Panc1 (cell line): ENCODE measurements around the gene ANO1. TPM values are rescaled to one million over a fixed set of nuclear protein-coding genes. Genes with fewer than 3 reads are reported as not detected.

Source experiments
- ATAC-seq: fragments of 200-7000 bp; cut with Tn5 transposase; 2 replicates; pipeline ENCODE4 v1.9.1; 2020; ENCODE audit warnings: mild to moderate bottlenecking, moderate library complexity
- BruUV-seq: library from RNA; stranded (reverse); fragments of 400-500 nt; replicated peaks from 2 replicates; lab custom pipeline; 2021; lab: Mats Ljungman, UMichigan
- CTCF ChIA-PET: fragments of 300-600 bp; sonication (Branson Sonifier 250); formaldehyde crosslinking; loops from one replicate; lab custom pipeline; 2022; ENCODE audit warnings: antibody characterized with exemption; lab: Charles Lee
- POLR2A ChIA-PET: fragments of 300-600 bp; sonication (Branson Sonifier 250); formaldehyde crosslinking; loops from one replicate; lab custom pipeline; 2022; ENCODE audit warnings: antibody characterized with exemption; lab: Charles Lee
- DNase-seq: peaks from one replicate; pipeline ENCODE4 v3.0.0-alpha.2; 2010; ENCODE audit warnings: low read depth, low spot score
- H3K27ac ChIP-seq: 2 replicates; pipeline ENCODE4 v1.5.1; 2011; ENCODE audit warnings: mild to moderate bottlenecking, low read length, inconsistent platforms
- H3K27me3 ChIP-seq: fragments of 200-500 bp; sonication (Bioruptor generic); 2 replicates; pipeline ENCODE4 v1.6.0; 2014; ENCODE audit warnings: low read length, inconsistent platforms; ENCODE audit not compliant: control insufficient read depth, insufficient read depth
- H3K36me3 ChIP-seq: fragments of 200-500 bp; sonication (Bioruptor generic); 2 replicates; pipeline ENCODE4 v1.5.1; 2014; ENCODE audit warnings: inconsistent platforms, mild to moderate bottlenecking, low read length, moderate library complexity; ENCODE audit not compliant: control insufficient read depth, insufficient read depth
- H3K4me1 ChIP-seq: 2 replicates; pipeline ENCODE4 v1.5.1; 2011; ENCODE audit warnings: inconsistent platforms, mild to moderate bottlenecking, low read length, moderate library complexity; ENCODE audit not compliant: control insufficient read depth, insufficient read depth
- H3K4me3 ChIP-seq, 2 experiments: 2 replicates each; pipeline ENCODE4 v1.5.1; 2011 to 2012; ENCODE audit warnings: low read depth in 2 of 2, low read length in 2 of 2, mild to moderate bottlenecking in 2 of 2, inconsistent platforms in 1 of 2, moderate library complexity in 1 of 2
- H3K9me3 ChIP-seq: fragments of 200-500 bp; sonication (Bioruptor generic); 2 replicates; pipeline ENCODE4 v1.5.1; 2014; ENCODE audit warnings: low read depth, mild to moderate bottlenecking, inconsistent platforms, low read length, moderate library complexity; ENCODE audit not compliant: control insufficient read depth, insufficient read depth
- CTCF ChIP-seq: fragments of 450-650 bp; IDR thresholded peaks from 2 replicates; pipeline ENCODE4 v1.5.1; 2017; ENCODE audit warnings: mild to moderate bottlenecking
- POLR2AphosphoS5 ChIP-seq: IDR thresholded peaks from 2 replicates; pipeline ENCODE4 v1.6.1; 2012; ENCODE audit warnings: mild to moderate bottlenecking, low read depth, low read length, moderate library complexity
- REST ChIP-seq, 2 experiments: IDR thresholded peaks; 2 replicates each; pipeline ENCODE4 v1.6.1; 2011 to 2012; ENCODE audit warnings: low read depth in 2 of 2, control low read depth in 1 of 2, low read length in 1 of 2, mild to moderate bottlenecking in 1 of 2, moderate library complexity in 1 of 2; ENCODE audit not compliant: insufficient read depth in 1 of 2
- SIN3A ChIP-seq: IDR thresholded peaks from 2 replicates; pipeline ENCODE4 v1.6.1; 2012; ENCODE audit warnings: low read depth, mild to moderate bottlenecking, low read length, moderate library complexity, borderline replicate concordance; ENCODE audit not compliant: insufficient read depth
- TCF7L2 ChIP-seq: IDR thresholded peaks from 2 replicates; pipeline ENCODE4 v1.6.1; 2011; ENCODE audit warnings: mild to moderate bottlenecking, low read depth, low read length, inconsistent platforms
- in situ Hi-C: cut with HindIII; loops from 2 replicates; pipeline ENCODE4 v1.10.0; 2016; ENCODE audit warnings: low sequenced_read_pairs, low pct_unique_long_range_greater_than_20kb
- intact Hi-C: fragments of 100-400 bp; cut with micrococcal nuclease; formaldehyde crosslinking; loops from one replicate; pipeline ENCODE4 v1.10.0; 2022; ENCODE audit not compliant: unreplicated experiment
- total RNA-seq: library from RNA; stranded (reverse); gene quantifications from one replicate; pipeline ENCODE4 v1.2.1, GENCODE V29; 2021; ENCODE audit not compliant: unreplicated experiment

Gene ANO1
- total RNA-seq, 1 experiment from 2014 or later, result 2.3 TPM

- ATAC-seq (no peak), DNase-seq (no peak)
- CTCF ChIA-PET, result no interaction called here
- POLR2A ChIA-PET, result no interaction called here
- no peak overlapping the region for H3K4me3 ChIP-seq
- H3K27me3 ChIP-seq, result no peaks in the 10 kb centered on the region; the same call in 1 of the 2 replicates
- H3K4me1 ChIP-seq, result peaks cover 8% of the 10 kb centered on the region; the same call in 1 of the 2 replicates
- H3K27ac ChIP-seq, result no peak overlapping the region
- BruUV-seq, result no TSS peak
- no peaks in the 10 kb centered on the region for H3K36me3 ChIP-seq
- TF ChIP-seq CTCF (no peak), REST (IDR thresholded peaks at IDR 0.05; ENCODE audit: insufficient read depth in 1 of 2, low read depth in 2 of 2, low read length in 1 of 2) (no peak), TCF7L2 (no peak), POLR2AphosphoS5 (no peak), SIN3A (no peak)
- in situ Hi-C loops (loop anchor here (10.0 kb wide), 1 partner anchor 78 kb away; no protein-coding TSS in a partner anchor), intact Hi-C loops (no loop called here)
- H3K9me3 ChIP-seq, result no peaks in the 10 kb centered on the region
These were observed 29.1 kb downstream of the ANO1 start for GRCh38 chr11:70107191-70107590.

DNA sequence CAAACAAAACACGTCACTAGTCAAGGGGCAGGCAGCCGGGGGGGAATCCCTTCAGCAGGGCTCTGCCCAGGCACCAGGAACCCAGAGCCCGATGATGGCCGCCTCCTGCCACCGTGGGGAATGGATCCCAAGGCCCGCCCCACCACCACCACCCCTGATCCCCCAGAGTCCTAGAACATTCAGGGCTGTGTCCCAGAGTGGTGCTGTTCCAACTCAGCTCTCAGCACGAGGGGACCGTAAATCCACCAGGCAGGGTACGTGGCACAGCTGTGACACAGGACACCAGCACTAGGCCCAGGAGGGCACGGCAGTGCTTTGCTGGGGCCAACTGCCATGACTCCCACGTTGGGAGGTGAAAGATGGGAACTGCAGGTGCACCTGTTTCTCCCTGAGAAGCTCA is 29.6 kb downstream of the ANO1 start:
- TF ChIP-seq SIN3A, result no peak
- no peak for TF ChIP-seq TCF7L2
- no peak for TF ChIP-seq CTCF
- TF ChIP-seq POLR2AphosphoS5, result no peak
- no peak for TF ChIP-seq REST (IDR thresholded peaks at IDR 0.05; ENCODE audit: insufficient read depth in 1 of 2, low read depth in 2 of 2, low read length in 1 of 2)
- intact Hi-C loops, result no loop called here
- H3K4me3 ChIP-seq, result no peak overlapping the region
- ChIA-PET POLR2A (no interaction called here), CTCF (no interaction called here)
- H3K4me1 ChIP-seq, result peaks cover 9% of the 10 kb centered on the region; the same call in 1 of the 2 replicates
- no peaks in the 10 kb centered on the region for H3K9me3 ChIP-seq
- DNase-seq (no peak), ATAC-seq (no peak)
- no peaks in the 10 kb centered on the region; the same call in 1 of the 2 replicates for H3K27me3 ChIP-seq
- in situ Hi-C loops, result loop anchor here (10.0 kb wide), 1 partner anchor 77 kb away; no protein-coding TSS in a partner anchor
- no peak overlapping the region for H3K27ac ChIP-seq
- H3K36me3 ChIP-seq, result no peaks in the 10 kb centered on the region
- no TSS peak for BruUV-seq
